Measurements from ENCODE around the gene WWTR1.

WWTR1 gene

GRCh38 chr3:149560001-149560400 lies 97.8 kb downstream of the WWTR1 start:
- no peak for DNase-seq

DNA sequence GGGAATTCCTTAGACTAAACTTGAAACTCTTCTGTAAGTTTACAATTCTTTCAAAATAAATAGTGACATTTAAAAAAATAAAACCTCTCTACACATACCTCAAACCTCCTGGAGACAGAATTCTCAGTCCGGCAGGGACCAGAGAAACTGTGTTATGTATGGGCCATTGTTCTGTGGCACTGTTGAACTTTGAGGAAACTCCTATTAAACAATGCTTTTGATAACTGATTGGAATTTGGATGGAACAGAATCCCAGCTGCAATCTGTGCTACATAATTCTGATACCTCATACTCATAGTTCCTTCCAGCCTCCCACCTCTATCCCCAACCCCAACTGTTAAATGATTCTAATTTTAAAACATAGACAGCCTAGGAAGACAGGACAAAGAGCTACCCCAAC lies 98.3 kb downstream of the WWTR1 start:
- no peak for DNase-seq

DNA sequence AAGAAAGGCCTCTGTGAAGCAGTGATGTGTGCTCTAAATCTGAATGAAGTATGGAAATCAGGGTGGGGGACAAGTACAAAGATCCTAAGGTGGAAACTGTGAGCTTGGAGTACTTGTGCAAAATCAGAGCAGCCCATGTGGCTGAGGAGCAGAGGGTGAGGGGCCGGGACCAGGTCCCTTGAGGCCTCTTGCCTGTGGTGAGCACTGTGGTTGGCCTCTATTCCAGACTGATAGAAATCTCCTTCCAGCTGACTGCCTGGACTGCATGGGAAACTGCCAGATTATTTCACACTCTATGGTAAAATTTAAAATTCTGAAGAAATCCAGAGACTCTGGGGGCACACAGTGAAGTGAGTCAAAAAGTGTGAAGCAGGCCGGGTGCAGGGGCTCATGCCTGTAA lies 101.9 kb downstream of the WWTR1 start:
- no peak for DNase-seq

- no peak for DNase-seq
These were observed 103.0 kb downstream of the WWTR1 start for GRCh38 chr3:149554826-149555225.

GRCh38 chr3:149553781-149554451 lies 103.9 kb downstream of the WWTR1 start:
- no peak for DNase-seq

DNA sequence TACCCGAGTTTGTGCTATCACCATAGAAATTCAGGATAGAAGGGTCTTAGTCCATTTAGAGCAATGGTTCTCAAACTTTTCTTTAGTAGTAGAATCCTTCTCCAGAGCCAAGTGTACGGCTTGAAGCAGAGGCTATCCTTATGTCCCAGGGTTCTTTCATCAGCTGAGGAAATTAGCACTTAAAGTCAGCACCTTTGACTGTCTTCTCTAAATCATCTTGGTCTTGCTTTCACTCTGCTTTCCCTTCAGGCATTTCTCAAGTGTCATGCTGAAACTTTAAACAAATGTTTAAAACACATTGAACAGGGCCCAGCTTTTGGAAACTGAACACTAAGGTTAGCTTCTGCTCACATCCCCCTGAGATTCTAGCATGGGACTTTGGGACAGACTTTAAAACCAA lies 105.1 kb downstream of the WWTR1 start:
- no peak for DNase-seq

DNA sequence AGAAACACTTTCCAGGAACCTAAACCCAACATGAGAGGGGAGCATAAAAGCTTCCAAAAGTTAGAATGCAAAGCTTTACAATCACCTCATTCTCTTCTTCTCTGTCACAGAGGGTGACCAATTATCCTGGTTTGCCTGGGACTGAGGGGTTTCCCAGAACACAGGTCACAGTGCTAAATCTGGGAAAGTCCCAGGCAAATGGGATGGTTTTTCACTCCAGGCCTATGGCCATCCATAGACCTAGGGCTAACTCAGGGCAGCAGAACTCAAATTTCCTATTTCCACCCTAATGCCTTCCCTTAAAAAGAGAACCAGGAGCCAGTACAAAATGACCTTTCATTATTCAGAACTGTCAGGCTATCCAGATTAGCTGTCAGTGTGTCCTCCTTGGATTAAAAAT lies 106.3 kb downstream of the WWTR1 start:
- DNase-seq, result no peak

GRCh38 chr3:149548669-149549065 lies 109.2 kb downstream of the WWTR1 start:
- no peak for DNase-seq

- DNase-seq, result no peak
These were observed 109.7 kb downstream of the WWTR1 start for GRCh38 chr3:149547954-149548668.

GRCh38 chr3:149547413-149547812 lies 110.4 kb downstream of the WWTR1 start:
- no peak for DNase-seq

GRCh38 chr3:149545049-149545448 lies 112.8 kb downstream of the WWTR1 start:
- no peak for DNase-seq

DNA sequence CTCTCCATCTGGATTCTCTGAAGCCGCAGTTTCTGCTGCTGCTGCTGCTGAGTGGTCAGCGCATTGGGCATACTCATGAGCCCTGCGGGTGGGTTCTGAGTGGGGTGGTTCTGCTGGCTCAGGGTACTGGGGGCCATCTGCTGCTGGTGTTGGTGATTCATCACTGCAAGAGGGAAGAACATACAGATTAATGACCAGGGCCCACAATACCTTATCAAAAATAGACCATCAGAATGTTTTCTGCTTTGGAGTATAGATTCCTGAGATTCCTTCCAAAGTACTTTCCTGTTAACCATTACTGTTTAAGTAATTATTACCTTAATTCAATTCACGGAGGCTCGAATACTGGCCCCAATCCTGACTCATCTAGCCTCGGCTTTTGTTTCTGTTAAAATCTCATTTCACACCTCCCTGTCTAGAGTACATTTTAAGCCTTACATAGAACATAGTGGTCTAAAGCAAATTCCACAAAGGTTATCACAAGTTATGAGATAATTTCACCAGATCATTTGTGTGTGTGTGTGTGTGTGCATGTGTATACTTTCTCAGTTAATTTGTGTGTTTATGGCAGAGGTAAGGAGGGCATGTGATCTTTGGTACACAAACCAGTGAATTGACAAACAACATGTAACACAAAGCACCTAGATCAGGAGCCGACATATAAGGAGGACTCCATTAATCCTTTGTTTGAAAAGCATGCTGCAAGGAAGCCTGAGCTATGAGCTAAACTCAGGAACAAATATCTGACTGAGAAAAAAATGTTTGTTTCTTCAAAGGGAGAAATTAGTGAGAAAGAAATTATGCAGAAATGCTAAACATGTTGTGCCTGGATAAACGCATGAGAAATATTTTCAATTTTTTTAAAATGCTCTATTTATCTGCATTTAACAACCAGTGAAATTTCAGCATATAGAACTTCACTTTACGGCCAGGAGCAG lies 115.2 kb downstream of the WWTR1 start:
- no peak for DNase-seq

- no peak for DNase-seq
These were observed 116.7 kb downstream of the WWTR1 start for GRCh38 chr3:149541091-149541491.

DNA sequence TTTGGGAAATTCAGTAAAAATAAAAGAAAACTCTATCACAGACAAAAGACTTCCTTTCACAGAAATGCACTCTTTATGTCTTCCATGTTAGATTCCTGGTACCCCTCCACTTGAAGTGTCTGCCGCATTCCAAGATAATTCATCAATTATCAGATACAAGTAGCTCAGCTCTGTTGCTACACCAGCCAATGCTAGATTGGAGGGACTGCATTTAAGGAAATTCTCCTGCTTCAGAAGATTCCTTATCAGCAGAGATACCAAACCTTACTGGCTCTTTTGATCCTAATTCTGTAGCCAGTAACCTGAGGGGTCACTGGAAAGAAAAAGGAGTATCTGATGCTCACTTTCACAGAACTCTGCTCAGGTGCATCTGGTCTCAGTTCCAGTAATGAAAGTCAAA lies 119.5 kb downstream of the WWTR1 start:
- no peak for DNase-seq

DNA sequence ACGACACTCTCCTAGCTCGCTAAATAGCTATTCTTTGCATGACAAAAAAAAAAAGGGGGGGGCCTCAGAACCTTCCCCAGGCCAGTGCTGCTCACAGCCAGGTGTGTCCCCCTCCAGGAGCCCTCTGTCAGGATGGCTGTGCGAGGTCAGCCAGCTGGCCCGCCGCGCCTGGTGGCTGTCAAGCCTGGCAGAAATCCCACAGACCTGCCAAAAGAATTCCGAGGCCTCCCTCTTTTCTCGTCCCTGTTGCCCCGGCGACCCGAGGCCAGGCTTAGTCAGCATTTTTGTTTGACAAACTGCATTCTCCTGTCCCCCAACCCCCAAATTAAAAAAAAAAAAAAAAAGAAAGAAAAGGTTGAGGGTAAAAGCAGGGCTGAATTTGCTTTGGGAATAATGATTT lies 121.4 kb downstream of the WWTR1 start:
- DNase-seq, result no peak

DNA sequence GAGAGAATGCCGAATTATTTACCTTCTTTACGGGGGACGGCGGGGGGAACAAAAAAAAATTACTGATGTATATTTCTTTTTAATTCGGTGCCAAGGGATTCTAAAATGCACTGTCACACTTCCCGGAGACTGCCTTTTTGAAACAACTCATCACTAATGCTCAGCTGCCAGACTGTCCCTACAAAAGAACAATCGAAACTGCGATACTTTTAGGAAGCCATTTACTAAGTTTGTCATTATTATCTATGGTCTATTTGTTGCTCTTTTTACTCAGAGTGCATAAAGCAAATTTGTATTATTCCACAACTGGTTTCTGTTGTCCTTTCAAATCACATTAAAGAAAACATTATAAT lies 122.5 kb downstream of the WWTR1 start:
- no peak for DNase-seq

GRCh38 chr3:149534671-149535332 lies 123.0 kb downstream of the WWTR1 start:
- no peak for DNase-seq

DNA sequence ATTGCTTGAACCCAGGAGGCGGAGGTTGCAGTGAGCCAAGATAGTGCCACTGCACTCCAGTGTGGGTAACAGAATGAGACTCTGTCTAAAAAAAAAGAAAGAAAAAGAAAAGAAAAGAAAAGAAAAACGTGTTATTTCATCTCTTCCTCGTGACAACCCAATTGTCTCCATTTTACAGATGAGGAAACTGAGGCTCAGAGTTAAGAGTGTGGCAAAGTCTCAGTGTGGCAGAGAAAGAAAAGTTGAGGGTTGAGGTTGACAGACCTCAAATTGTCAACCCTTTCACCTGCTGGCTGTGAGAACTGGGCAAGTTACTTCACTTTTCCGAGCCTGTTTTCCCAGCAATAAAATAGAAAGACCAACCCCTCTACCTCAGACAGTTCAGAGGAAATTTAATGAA lies 123.7 kb downstream of the WWTR1 start:
- no peak for DNase-seq

DNA sequence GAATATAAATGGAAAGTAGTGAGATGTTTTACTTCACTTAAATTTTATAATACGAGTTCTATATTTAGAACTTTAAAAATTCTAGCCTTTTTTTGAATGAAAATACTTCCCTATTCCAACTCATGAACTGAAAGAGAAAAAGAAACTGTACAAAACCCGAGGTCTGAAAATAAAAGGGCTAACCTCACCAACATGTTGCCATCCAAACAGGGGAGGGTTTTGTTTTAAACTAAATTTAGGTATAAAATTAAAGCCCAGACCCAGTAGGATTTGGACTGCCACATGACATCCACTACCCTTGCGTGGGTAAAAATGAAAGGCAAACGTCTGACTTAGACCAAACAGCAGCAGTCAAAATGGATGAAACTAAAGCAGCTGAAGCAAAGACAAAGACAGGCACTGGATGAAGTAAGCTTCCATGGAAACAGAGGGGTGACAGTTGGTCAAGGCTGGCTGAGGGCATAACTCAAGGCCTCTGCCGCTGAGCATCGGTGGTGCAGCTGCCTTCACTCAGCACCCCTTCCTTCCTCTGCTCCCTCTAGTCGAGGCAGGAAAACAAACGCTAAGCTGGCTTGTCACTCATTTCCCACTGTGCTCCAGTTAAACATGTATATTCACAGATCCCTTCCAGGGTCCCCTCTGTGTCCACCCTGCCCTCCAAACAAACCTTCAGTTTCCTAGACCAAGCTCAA lies 125.2 kb downstream of the WWTR1 start:
- no peak for DNase-seq

GRCh38 chr3:149529099-149529498 lies 128.7 kb downstream of the WWTR1 start:
- DNase-seq, result no peak

- DNase-seq, result no peak
These were observed 129.5 kb downstream of the WWTR1 start for GRCh38 chr3:149528340-149528650.

DNA sequence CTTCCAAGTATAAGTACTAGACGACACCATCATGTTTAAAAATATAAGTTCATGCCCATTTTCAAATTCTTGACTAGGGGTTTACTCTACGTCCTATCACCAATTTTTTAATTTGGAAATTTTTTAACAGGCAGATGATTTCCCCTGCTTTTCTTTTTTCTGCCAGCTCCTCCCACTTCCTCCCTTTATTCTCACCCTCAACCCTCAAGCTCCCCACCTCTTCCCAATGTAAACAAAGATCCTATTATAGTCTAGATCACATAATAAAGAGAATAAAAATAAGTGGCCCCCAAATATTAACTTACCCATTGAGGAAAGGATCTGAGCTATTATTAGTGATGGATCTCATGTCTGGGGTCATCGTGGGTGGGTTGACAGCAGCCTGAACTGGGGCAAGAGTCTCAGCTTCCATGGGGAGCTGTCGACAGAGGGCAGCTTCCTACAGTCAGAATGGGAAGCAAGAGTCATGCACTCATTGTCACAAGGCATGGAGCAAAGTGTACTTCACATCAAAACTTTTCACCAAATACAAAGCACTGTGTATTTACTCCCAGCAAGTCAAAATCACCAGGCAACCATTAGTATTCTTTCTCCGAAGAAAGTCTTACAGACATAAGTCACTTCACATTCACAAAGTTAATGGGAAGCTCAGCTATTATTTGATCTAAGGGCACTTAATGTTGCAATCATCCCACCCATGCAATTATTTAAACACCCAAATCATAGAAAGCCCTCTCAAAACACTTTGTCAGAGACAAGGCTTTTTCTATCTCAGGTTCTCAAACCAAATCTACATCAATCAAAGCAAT lies 130.1 kb downstream of the WWTR1 start:
- no peak for DNase-seq

Measured in activated CD4-positive, alpha-beta T cell treated with anti-CD3 and anti-CD28 coated beads, Interleukin-2, amount 50 U/mL, for 4 hours (primary cell).